Ovary (tissue), 3 donors: ENCODE data around the gene CEP164.

ENCODE experiments used
- CTCF ChIP-seq, 3 donors: fragments of 450-650 bp in 2 of 3; fragments of 200-600 bp in 1 of 3; IDR thresholded peaks; one replicate each; pipeline versions ENCODE4 v1.5.1 to v1.8.0; 2016 to 2022; ENCODE audit warnings: antibody characterized with exemption in 3 of 3, mild to moderate bottlenecking in 1 of 3
- POLR2A ChIP-seq: fragments of 450-650 bp; IDR thresholded peaks from one replicate; pipeline ENCODE4 v1.6.1; 2017; ENCODE audit warnings: antibody characterized with exemption, mild to moderate bottlenecking, moderate library complexity
- donor health status: DM: no; HTN: no; CAD: no.

DNA sequence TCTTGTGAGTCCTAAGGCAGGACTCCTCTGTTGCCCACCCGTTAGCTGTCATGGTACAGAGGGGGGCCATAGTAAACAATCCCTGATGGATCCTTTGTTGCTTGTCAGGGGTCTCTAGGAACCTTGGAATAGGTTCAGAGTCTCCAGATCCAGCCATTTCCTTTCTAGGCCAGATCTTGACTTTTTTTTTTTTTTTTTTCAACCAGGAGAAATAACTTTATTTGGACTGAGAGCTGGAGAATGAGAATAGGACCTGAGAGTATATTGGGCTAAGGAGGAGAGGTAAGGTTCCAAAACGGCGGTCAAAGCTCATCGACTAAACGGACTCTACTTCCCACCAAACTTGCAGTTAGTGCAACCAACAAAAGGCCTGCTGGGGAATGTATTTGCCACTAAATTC lies 7.7 kb downstream of the CEP164 start:
- TF ChIP-seq POLR2A = no peak
- no peak for TF ChIP-seq CTCF (IDR thresholded peaks at IDR 0.05)
